Nephron progenitor cell (in vitro differentiated cells): ENCODE data around the gene IL26.
"Not testable (repeated sequence)": the region's sequence is repeated elsewhere in the genome, so short reads cannot be mapped to it uniquely, and the experiment has no call there.

Experiments used
- DNase-seq: peaks from one replicate; pipeline ENCODE4 v3.0.0; 2021
- H3K27ac Mint-ChIP-seq: 2 replicates; pipeline ENCODE4 v1.8.0; 2021; ENCODE audit warnings: mild to moderate bottlenecking, moderate library complexity, mixed read lengths
- H3K27me3 Mint-ChIP-seq: 2 replicates; pipeline ENCODE4 v1.8.0; 2021; ENCODE audit warnings: mild to moderate bottlenecking, low read depth, mixed read lengths; ENCODE audit not compliant: poor library complexity
- H3K36me3 Mint-ChIP-seq: 2 replicates; pipeline ENCODE4 v1.8.0; 2021; ENCODE audit warnings: low read depth, mixed read lengths
- H3K4me1 Mint-ChIP-seq: 2 replicates; pipeline ENCODE4 v1.8.0; 2021; ENCODE audit warnings: mixed read lengths
- H3K4me3 Mint-ChIP-seq: 2 replicates; pipeline ENCODE4 v1.8.0; 2021; ENCODE audit warnings: mild to moderate bottlenecking, moderate library complexity, mixed read lengths
- H3K9me3 Mint-ChIP-seq: 2 replicates; pipeline ENCODE4 v1.8.0; 2021; ENCODE audit warnings: mild to moderate bottlenecking, moderate library complexity, mixed read lengths
- TF ChIP-seq, protein P1 (sequence below): fragments of 200-600 bp; sonication (generic); IDR thresholded peaks from 2 replicates; pipeline ENCODE4 v1.5.0; 2021; ENCODE audit warnings: antibody characterized with exemption

The IL26 gene

DNA sequence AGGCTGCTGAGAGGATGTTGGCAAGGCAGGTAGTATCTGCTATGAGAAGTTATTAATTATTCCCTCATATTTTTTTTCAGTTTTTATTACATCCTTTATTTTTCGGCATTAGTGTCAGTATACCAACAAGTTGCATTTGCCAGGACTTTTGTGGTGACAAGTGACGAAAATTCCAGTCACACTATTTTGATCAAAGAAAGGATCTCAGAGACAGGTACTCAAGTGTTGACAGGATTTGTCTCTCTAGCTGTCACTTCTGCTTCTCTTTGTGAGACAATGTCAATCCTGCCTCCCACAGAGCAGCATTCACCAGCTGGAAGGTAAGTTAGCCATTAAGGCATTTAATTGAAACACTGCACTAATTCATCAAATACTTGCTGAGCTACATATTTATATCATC, 48.0 kb downstream of the IL26 start:
- TF ChIP-seq, protein P1, sequence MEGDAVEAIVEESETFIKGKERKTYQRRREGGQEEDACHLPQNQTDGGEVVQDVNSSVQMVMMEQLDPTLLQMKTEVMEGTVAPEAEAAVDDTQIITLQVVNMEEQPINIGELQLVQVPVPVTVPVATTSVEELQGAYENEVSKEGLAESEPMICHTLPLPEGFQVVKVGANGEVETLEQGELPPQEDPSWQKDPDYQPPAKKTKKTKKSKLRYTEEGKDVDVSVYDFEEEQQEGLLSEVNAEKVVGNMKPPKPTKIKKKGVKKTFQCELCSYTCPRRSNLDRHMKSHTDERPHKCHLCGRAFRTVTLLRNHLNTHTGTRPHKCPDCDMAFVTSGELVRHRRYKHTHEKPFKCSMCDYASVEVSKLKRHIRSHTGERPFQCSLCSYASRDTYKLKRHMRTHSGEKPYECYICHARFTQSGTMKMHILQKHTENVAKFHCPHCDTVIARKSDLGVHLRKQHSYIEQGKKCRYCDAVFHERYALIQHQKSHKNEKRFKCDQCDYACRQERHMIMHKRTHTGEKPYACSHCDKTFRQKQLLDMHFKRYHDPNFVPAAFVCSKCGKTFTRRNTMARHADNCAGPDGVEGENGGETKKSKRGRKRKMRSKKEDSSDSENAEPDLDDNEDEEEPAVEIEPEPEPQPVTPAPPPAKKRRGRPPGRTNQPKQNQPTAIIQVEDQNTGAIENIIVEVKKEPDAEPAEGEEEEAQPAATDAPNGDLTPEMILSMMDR: no peak
- no peak overlapping the region for H3K4me3 Mint-ChIP-seq
- H3K4me1 Mint-ChIP-seq: peaks cover 10% of the 10 kb centered on the region
- peaks cover 4% of the 10 kb centered on the region for H3K27me3 Mint-ChIP-seq
- DNase-seq: no peak
- peaks cover 6% of the 10 kb centered on the region for H3K9me3 Mint-ChIP-seq
- H3K27ac Mint-ChIP-seq: no peak overlapping the region
- H3K36me3 Mint-ChIP-seq: no peaks in the 10 kb centered on the region

- peaks cover 6% of the 10 kb centered on the region for H3K9me3 Mint-ChIP-seq
- TF ChIP-seq, protein P1: no peak
- no peak for DNase-seq
- peaks cover 10% of the 10 kb centered on the region for H3K4me1 Mint-ChIP-seq
- no peaks in the 10 kb centered on the region for H3K36me3 Mint-ChIP-seq
- peaks cover 4% of the 10 kb centered on the region for H3K27me3 Mint-ChIP-seq
- H3K4me3 Mint-ChIP-seq: no peak overlapping the region
- H3K27ac Mint-ChIP-seq: no peak overlapping the region
Measured at GRCh38 chr12:68176257-68176656, 49.4 kb downstream of the IL26 start.

DNA sequence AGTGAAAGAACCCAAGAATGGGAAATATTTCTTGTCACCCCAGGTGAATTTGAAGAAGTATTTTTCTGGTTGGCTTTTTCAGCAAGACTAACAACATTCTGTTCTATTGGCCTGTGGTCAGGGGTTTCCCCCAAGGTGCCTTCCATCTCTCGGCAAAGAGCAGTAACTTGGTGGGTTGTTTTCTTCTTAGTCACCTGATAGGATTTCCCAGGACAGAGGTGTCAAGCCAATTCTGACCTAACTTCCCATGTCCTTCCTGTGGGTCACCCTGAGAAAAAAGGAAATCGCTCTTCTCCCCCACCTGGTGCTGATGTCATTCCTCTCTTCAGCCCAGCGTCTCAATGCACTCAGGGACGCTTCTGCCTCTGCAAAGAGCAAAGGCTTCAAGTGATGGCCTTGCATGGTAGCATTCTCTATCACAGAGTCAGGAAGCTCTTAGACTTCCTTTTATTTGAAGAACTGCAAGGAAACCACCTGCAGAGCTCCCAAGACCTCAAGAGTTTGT, 50.0 kb downstream of the IL26 start:
- no peak overlapping the region for H3K4me3 Mint-ChIP-seq
- H3K27me3 Mint-ChIP-seq: peaks cover 4% of the 10 kb centered on the region
- H3K36me3 Mint-ChIP-seq: no peaks in the 10 kb centered on the region
- TF ChIP-seq, protein P1: no peak
- peak overlapping the region; percentile 9 for H3K27ac Mint-ChIP-seq
- peaks cover 6% of the 10 kb centered on the region for H3K9me3 Mint-ChIP-seq
- H3K4me1 Mint-ChIP-seq: peaks cover 10% of the 10 kb centered on the region
- DNase-seq: no peak

- H3K9me3 Mint-ChIP-seq, H3K27me3 Mint-ChIP-seq, DNase-seq, H3K27ac Mint-ChIP-seq, H3K36me3 Mint-ChIP-seq, H3K4me3 Mint-ChIP-seq: not testable (repeated sequence)
- peaks cover 10% of the 10 kb centered on the region for H3K4me1 Mint-ChIP-seq
Measured at GRCh38 chr12:68174761-68175160, 50.8 kb downstream of the IL26 start.

DNA sequence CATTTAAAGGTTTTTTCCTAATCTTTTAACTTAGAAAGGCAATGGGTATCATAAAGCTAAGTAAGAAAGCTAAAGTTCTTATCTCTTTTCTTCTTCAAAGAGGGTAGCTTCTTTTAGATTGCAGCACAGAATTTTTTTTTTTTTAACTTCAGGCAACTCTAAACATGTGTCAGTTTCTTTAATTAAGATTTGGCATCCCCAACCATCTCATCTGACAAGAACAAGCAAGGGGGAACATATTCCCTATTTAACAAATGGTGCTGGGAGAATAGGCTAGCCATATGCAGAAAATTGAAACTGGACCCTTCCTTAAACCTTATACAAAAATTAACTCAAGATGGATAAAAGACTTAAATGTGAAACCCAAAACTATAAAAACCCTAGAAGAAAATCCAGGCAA, 51.8 kb downstream of the IL26 start:
- TF ChIP-seq, protein P1: no peak
- peaks cover 6% of the 10 kb centered on the region for H3K9me3 Mint-ChIP-seq
- H3K4me1 Mint-ChIP-seq: peaks cover 6% of the 10 kb centered on the region
- H3K27me3 Mint-ChIP-seq: peaks cover 4% of the 10 kb centered on the region
- H3K4me3 Mint-ChIP-seq: no peak overlapping the region
- no peaks in the 10 kb centered on the region for H3K36me3 Mint-ChIP-seq
- H3K27ac Mint-ChIP-seq: no peak overlapping the region
- DNase-seq: no peak

- peaks cover 6% of the 10 kb centered on the region for H3K9me3 Mint-ChIP-seq
- no peaks in the 10 kb centered on the region for H3K27me3 Mint-ChIP-seq
- no peaks in the 10 kb centered on the region for H3K36me3 Mint-ChIP-seq
- H3K4me3 Mint-ChIP-seq: no peak overlapping the region
- TF ChIP-seq, protein P1: no peak
- H3K4me1 Mint-ChIP-seq: peaks cover 3% of the 10 kb centered on the region
- no peak for DNase-seq
- no peak overlapping the region for H3K27ac Mint-ChIP-seq
Measured at GRCh38 chr12:68170726-68171125, 54.9 kb downstream of the IL26 start.
